ENCODE data around the gene SMYD3. TPM values are rescaled to one million over a fixed set of nuclear protein-coding genes. Genes with fewer than 3 reads are reported as not detected.

SMYD3 gene
- total and polyA plus RNA-seq, 2 of the 4 experiments (the other 2 are of a cell fraction), result 26.5 to 37.6 TPM

DNA sequence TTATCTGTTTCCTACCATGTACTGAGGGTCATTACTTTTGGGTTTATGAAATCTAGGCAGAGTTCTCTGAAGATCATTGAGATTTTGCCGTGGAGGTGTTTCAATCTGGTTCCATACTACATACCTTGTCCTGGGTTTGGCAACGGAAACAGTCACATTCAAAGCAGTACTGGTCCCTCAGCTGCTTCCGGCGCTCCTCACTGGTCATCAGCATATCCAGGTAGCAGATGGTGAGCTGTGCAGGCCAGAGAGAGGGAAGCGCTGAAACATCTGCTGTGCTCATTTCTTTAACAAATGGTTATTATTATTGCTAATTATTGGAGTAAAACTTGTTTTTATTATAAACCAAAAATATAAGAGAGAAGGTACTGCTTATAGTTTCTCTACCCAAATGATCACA, 591.7 kb downstream of the SMYD3 start:
- Histone ChIP-seq H3K18ac (ENCODE audit: low read depth, low read length) (no peak overlapping the region), H2BK20ac (ENCODE audit: low read depth, low read length) (no peak overlapping the region), H2AK9ac (replicated peaks; ENCODE audit: low read depth, low read length, poor library complexity) (no peak overlapping the region), H3K9ac (ENCODE audit: low read depth, low read length) (no peak overlapping the region), H3K4me1 (ENCODE audit: control insufficient read depth, insufficient read depth, low read length) (no peaks in the 10 kb centered on the region), H4K5ac (ENCODE audit: low read depth, low read length) (no peak overlapping the region), H3K14ac (replicated peaks; ENCODE audit: low read depth, low read length) (no peak overlapping the region), H3K23ac (ENCODE audit: low read depth, low read length) (no peak overlapping the region), H3K4ac (ENCODE audit: low read depth, low read length) (no peak overlapping the region), H3K56ac (ENCODE audit: extremely low read depth, insufficient read depth, low read length) (no peak overlapping the region), H2BK15ac (ENCODE audit: low read depth, low read length) (no peak overlapping the region), H3K4me3 (ENCODE audit: insufficient read depth, low read depth, low read length) (no peak overlapping the region), H2AK5ac (ENCODE audit: low read depth, low read length) (no peak overlapping the region), H3K36me3 (ENCODE audit: control insufficient read depth, insufficient read depth, low read length) (no peaks in the 10 kb centered on the region), H2AFZ (replicated peaks; ENCODE audit: low read length, poor library complexity) (no peak overlapping the region), H3K4me2 (ENCODE audit: low read depth, low read length) (no peak overlapping the region), H4K8ac (ENCODE audit: low read depth in 2 of 2, low read length in 2 of 2) (no peak overlapping the region), H4K20me1 (ENCODE audit: insufficient read depth, low read length) (no peaks in the 10 kb centered on the region), H4K91ac (ENCODE audit: insufficient read depth, low read depth, low read length) (no peak overlapping the region), H2BK120ac (ENCODE audit: low read depth, low read length) (no peak overlapping the region), H3K9me1 (ENCODE audit: insufficient read depth, low read length) (no peaks in the 10 kb centered on the region), H3K79me1 (ENCODE audit: low read depth in 1 of 2, low read length in 2 of 2) (no peaks in the 10 kb centered on the region), H3K9me3 (ENCODE audit: control insufficient read depth, insufficient read depth, low read length) (no peaks in the 10 kb centered on the region), H2BK5ac (ENCODE audit: low read depth, low read length, poor library complexity, severe bottlenecking) (no peak overlapping the region), H3K27ac (ENCODE audit: insufficient read depth, low read length) (no peak overlapping the region), H3K27me3 (ENCODE audit: control insufficient read depth, insufficient read depth, low read length) (no peaks in the 10 kb centered on the region)
- dilution Hi-C loops (cut with HindIII; ENCODE audit: low sequenced_read_pairs, unreplicated experiment) (no loop called here), in situ Hi-C loops (cut with MboI; ENCODE audit: low sequenced_read_pairs) (no loop called here), intact Hi-C loops (cut with micrococcal nuclease) (no loop called here)
- CTCF ChIA-PET, result no interaction called here
- TF ChIP-seq MXI1 (IDR thresholded peaks at IDR 0.05; ENCODE audit: borderline replicate concordance, low read depth, low read length) (no peak), FOS (IDR thresholded peaks at IDR 0.05; ENCODE audit: low read depth, low read length) (no peak), CTCF (conservative IDR thresholded peaks at IDR 0.05; ENCODE audit: low read depth, low read length) (no peak), POLR2A (IDR thresholded peaks at IDR 0.05; ENCODE audit: low read depth, low read length) (no peak), ELK1 (IDR thresholded peaks at IDR 0.05; ENCODE audit: borderline replicate concordance, low read depth, low read length) (no peak), RFX5 (IDR thresholded peaks at IDR 0.05; ENCODE audit: low read depth, low read length) (no peak), SMC3 (IDR thresholded peaks at IDR 0.05; ENCODE audit: low read depth, low read length) (no peak), CHD1 (IDR thresholded peaks at IDR 0.05; ENCODE audit: low read depth, low read length) (no peak), RCOR1 (IDR thresholded peaks at IDR 0.05; ENCODE audit: insufficient replicate concordance, low read length) (no peak), CEBPB (IDR thresholded peaks at IDR 0.05; ENCODE audit: low read depth, low read length) (no peak), RAD21 (IDR thresholded peaks at IDR 0.05; ENCODE audit: low read length) (no peak), USF2 (IDR thresholded peaks at IDR 0.05; ENCODE audit: low read depth, low read length) (no peak)
- DNase-seq (no peak), ATAC-seq (ENCODE audit: low read depth) (no peak)
- BruUV-seq (replicated peaks), result no TSS peak
- 52% methylated on average over 2 of the region's 5 CpGs; no CpG with 5 or more reads in 1 of the 2 experiments for WGBS, 2 experiments (ENCODE audit: extremely low coverage in 2 of 2, insufficient read length in 1 of 2)
- POLR2A ChIA-PET (ENCODE audit: unreplicated experiment), result no interaction called here
